Ovary (tissue), 3 donors: ENCODE measurements around the gene CLMN.

Source experiments
- CTCF ChIP-seq, 3 donors: fragments of 450-650 bp in 2 of 3; fragments of 200-600 bp in 1 of 3; IDR thresholded peaks; one replicate each; pipeline versions ENCODE4 v1.5.1 to v1.8.0; 2016 to 2022; ENCODE audit warnings: antibody characterized with exemption in 3 of 3, mild to moderate bottlenecking in 1 of 3
- POLR2A ChIP-seq: fragments of 450-650 bp; IDR thresholded peaks from one replicate; pipeline ENCODE4 v1.6.1; 2017; ENCODE audit warnings: antibody characterized with exemption, mild to moderate bottlenecking, moderate library complexity
- donor health status: DM: no; HTN: no; CAD: no.

GRCh38 chr14:95163132-95163531, 156.6 kb downstream of the CLMN start:
- TF ChIP-seq CTCF (IDR thresholded peaks at IDR 0.05) (no peak), POLR2A (no peak)
